HEK293 (cell line): ENCODE data around the gene SYNJ1.

ENCODE experiments used
- CTCF ChIA-PET: fragments of 350-600 bp; formaldehyde crosslinking; extraction: SDS; loops from one replicate; lab custom pipeline; 2021; ENCODE audit warnings: antibody characterized with exemption; lab: Yijun Ruan, JAX
- POLR2A ChIA-PET: fragments of 300-600 bp; formaldehyde crosslinking; extraction: SDS; loops from one replicate; lab custom pipeline; 2020; ENCODE audit warnings: antibody characterized with exemption, inconsistent platforms; lab: Yijun Ruan, JAX
- H3K27ac ChIP-seq: fragments of 200-500 bp; sonication (Bioruptor generic); 2 replicates; pipeline ENCODE4 v1.5.1; 2014; ENCODE audit warnings: low read depth, low read length, control low read depth, inconsistent platforms; ENCODE audit errors: extremely low read depth
- H3K36me3 ChIP-seq, 2 experiments: fragments of 200-500 bp in 1 of 2; sonication (Bioruptor generic) in 1 of 2; 1 replicate in 1 of 2; 2 replicates in 1 of 2; pipeline ENCODE4 v1.5.1; 2014 to 2017; ENCODE audit warnings: inconsistent platforms in 2 of 2, low read length in 2 of 2; ENCODE audit not compliant: control insufficient read depth in 2 of 2, insufficient read depth in 1 of 2
- H3K4me1 ChIP-seq: fragments of 200-500 bp; sonication (Bioruptor generic); 2 replicates; pipeline ENCODE4 v1.5.1; 2014; ENCODE audit warnings: mild to moderate bottlenecking, low read length, inconsistent platforms; ENCODE audit not compliant: control insufficient read depth, insufficient read depth
- H3K4me3 ChIP-seq: 2 replicates; pipeline ENCODE4 v1.5.1; 2011; ENCODE audit warnings: low read depth, mild to moderate bottlenecking, control low read depth, low read length, moderate library complexity
- H3K9me3 ChIP-seq: fragments of 200-500 bp; sonication (Bioruptor generic); 2 replicates; pipeline ENCODE4 v1.5.1; 2014; ENCODE audit warnings: low read depth, low read length, inconsistent platforms; ENCODE audit not compliant: control insufficient read depth, insufficient read depth
- GLI4 ChIP-seq: fragments of 450-650 bp; formaldehyde crosslinking; IDR thresholded peaks from 2 replicates; pipeline ENCODE4 v1.5.1; 2016; ENCODE audit warnings: missing biosample characterization, missing genetic modification characterization
- INSM2 ChIP-seq: fragments of 450-650 bp; formaldehyde crosslinking; IDR thresholded peaks from 2 replicates; pipeline ENCODE4 v1.5.1; 2016; ENCODE audit warnings: missing biosample characterization, missing genetic modification characterization
- KLF16 ChIP-seq: fragments of 450-650 bp; formaldehyde crosslinking; IDR thresholded peaks from 2 replicates; pipeline ENCODE4 v1.5.1; 2017; ENCODE audit warnings: missing biosample characterization, missing genetic modification characterization
- KLF9 ChIP-seq: fragments of 450-650 bp; formaldehyde crosslinking; IDR thresholded peaks from 2 replicates; pipeline ENCODE4 v1.5.1; 2016; ENCODE audit warnings: missing biosample characterization, missing genetic modification characterization, low read depth
- MEIS1 ChIP-seq: sonication (generic); formaldehyde crosslinking; IDR thresholded peaks from 2 replicates; pipeline ENCODE4 v1.8.1; 2022; ENCODE audit warnings: missing genetic modification reagents, mild to moderate bottlenecking, borderline replicate concordance
- SCRT1 ChIP-seq: fragments of 450-650 bp; formaldehyde crosslinking; IDR thresholded peaks from 2 replicates; pipeline ENCODE4 v1.5.1; 2016; ENCODE audit warnings: missing biosample characterization, missing genetic modification characterization, borderline replicate concordance
- TRIM28 ChIP-seq: IDR thresholded peaks from 2 replicates; pipeline ENCODE4 v1.6.1; 2011; ENCODE audit warnings: low read length, control low read depth, borderline replicate concordance
- ZFP41 ChIP-seq: fragments of 450-650 bp; formaldehyde crosslinking; IDR thresholded peaks from 2 replicates; pipeline ENCODE4 v1.5.1; 2016; ENCODE audit warnings: missing biosample characterization, missing genetic modification characterization, borderline replicate concordance
- ZIC2 ChIP-seq: fragments of 450-650 bp; formaldehyde crosslinking; IDR thresholded peaks from 2 replicates; pipeline ENCODE4 v1.5.1; 2016; ENCODE audit warnings: missing biosample characterization, missing genetic modification characterization
- ZNF133 ChIP-seq: fragments of 450-650 bp; formaldehyde crosslinking; IDR thresholded peaks from 2 replicates; pipeline ENCODE4 v1.5.1; 2016; ENCODE audit warnings: missing biosample characterization, missing genetic modification characterization
- ZNF155 ChIP-seq: fragments of 450-650 bp; formaldehyde crosslinking; IDR thresholded peaks from 2 replicates; pipeline ENCODE4 v1.5.1; 2016; ENCODE audit warnings: missing biosample characterization, missing genetic modification characterization
- ZNF18 ChIP-seq: fragments of 450-650 bp; formaldehyde crosslinking; IDR thresholded peaks from 2 replicates; pipeline ENCODE4 v1.5.1; 2016; ENCODE audit warnings: missing biosample characterization, missing genetic modification characterization
- ZNF223 ChIP-seq: fragments of 450-650 bp; formaldehyde crosslinking; IDR thresholded peaks from 2 replicates; pipeline ENCODE4 v1.5.1; 2016; ENCODE audit warnings: missing biosample characterization, missing genetic modification characterization
- ZNF302 ChIP-seq: fragments of 450-650 bp; formaldehyde crosslinking; IDR thresholded peaks from 2 replicates; pipeline ENCODE4 v1.5.1; 2016; ENCODE audit warnings: missing biosample characterization, missing genetic modification characterization, low read depth
- ZNF416 ChIP-seq: fragments of 450-650 bp; formaldehyde crosslinking; IDR thresholded peaks from 2 replicates; pipeline ENCODE4 v1.5.1; 2016; ENCODE audit warnings: missing biosample characterization, missing genetic modification characterization
- ZNF433 ChIP-seq: fragments of 450-650 bp; formaldehyde crosslinking; IDR thresholded peaks from 2 replicates; pipeline ENCODE4 v1.5.1; 2016; ENCODE audit warnings: missing biosample characterization, missing genetic modification characterization, low read depth
- ZNF501 ChIP-seq: fragments of 450-650 bp; formaldehyde crosslinking; IDR thresholded peaks from 2 replicates; pipeline ENCODE4 v1.5.1; 2016; ENCODE audit warnings: missing biosample characterization, missing genetic modification characterization
- ZNF530 ChIP-seq: fragments of 450-650 bp; formaldehyde crosslinking; IDR thresholded peaks from 2 replicates; pipeline ENCODE4 v1.5.1; 2016; ENCODE audit warnings: low read depth, missing biosample characterization, missing genetic modification characterization
- ZNF624 ChIP-seq: fragments of 450-650 bp; formaldehyde crosslinking; IDR thresholded peaks from 2 replicates; pipeline ENCODE4 v1.5.1; 2017; ENCODE audit warnings: missing biosample characterization, missing genetic modification characterization
- ZNF704 ChIP-seq: fragments of 450-650 bp; formaldehyde crosslinking; IDR thresholded peaks from 2 replicates; pipeline ENCODE4 v1.5.1; 2016; ENCODE audit warnings: missing biosample characterization, missing genetic modification characterization
- ZNF776 ChIP-seq: fragments of 450-650 bp; formaldehyde crosslinking; IDR thresholded peaks from 2 replicates; pipeline ENCODE4 v1.5.0; 2017; ENCODE audit warnings: missing biosample characterization, missing genetic modification characterization, borderline replicate concordance
- ZSCAN23 ChIP-seq: fragments of 450-650 bp; formaldehyde crosslinking; IDR thresholded peaks from 2 replicates; pipeline ENCODE4 v1.5.1; 2016; ENCODE audit warnings: missing biosample characterization, missing genetic modification characterization

Gene SYNJ1

GRCh38 chr21:32750405-32750804 is 22.6 kb upstream of the SYNJ1 start:
- Histone ChIP-seq H3K9me3 (no peaks in the 10 kb centered on the region), H3K4me1 (peaks cover 5% of the 10 kb centered on the region; the same call in 1 of the 2 replicates), H3K4me3 (no peak overlapping the region)
- POLR2A ChIA-PET: no interaction called here
- no peak for TF ChIP-seq ZNF776 (tag by site-specific recombination)
- no peak for TF ChIP-seq KLF9 (tag by site-specific recombination)
- no peak for TF ChIP-seq TRIM28
- no peak for TF ChIP-seq KLF16
- TF ChIP-seq ZSCAN23 (tag by site-specific recombination): no peak
- no peak for TF ChIP-seq INSM2
- no peak for TF ChIP-seq ZNF624 (tag by site-specific recombination)
- TF ChIP-seq, all 188 proteins: peak for 0
- Histone ChIP-seq H3K27ac (no peak overlapping the region), H3K36me3 (peaks cover 92% of the 10 kb centered on the region in 2 experiments)
- CTCF ChIA-PET: interaction anchor here (1.0 kb wide), 1 partner anchor 23 kb away, joined by 3 read pairs; no protein-coding TSS in a partner anchor

DNA sequence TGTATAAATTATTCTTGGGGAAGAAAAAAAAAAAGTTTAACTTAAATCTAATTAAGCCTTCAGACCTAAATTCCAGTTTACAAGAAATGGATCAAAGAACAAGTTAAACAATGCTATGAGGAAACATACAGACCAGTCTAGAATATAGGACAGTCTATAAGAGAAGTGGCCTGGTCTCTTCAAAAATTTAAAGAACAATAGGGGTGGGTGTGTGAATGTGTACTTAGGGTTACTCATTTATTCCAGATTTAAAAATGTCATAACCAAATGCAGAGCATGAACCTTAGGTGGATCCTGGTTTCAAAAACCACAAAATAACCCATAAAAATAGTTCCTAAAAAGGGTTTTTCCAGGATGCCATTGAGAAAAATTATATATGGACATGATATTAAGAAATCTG is 21.8 kb upstream of the SYNJ1 start:
- Histone ChIP-seq H3K27ac (no peak overlapping the region), H3K36me3 (peaks cover 91 to 92% of the 10 kb centered on the region in 2 experiments), H3K4me3 (no peak overlapping the region), H3K9me3 (no peaks in the 10 kb centered on the region), H3K4me1 (peaks cover 5% of the 10 kb centered on the region; the same call in 1 of the 2 replicates)
- ChIA-PET CTCF (interaction anchor here (1.0 kb wide), 1 partner anchor 24 kb away, joined by 3 read pairs; no protein-coding TSS in a partner anchor), POLR2A (interaction anchor here (0.6 to 0.7 kb wide), 2 partner anchors 19 to 22 kb away, joined by 3 to 5 read pairs; partner anchors contain the start of gene PAXBP1)
- TF ChIP-seq GLI4 (no peak), MEIS1 (CRISPR knock-in tag) (no peak), ZNF302 (tag by site-specific recombination) (no peak), ZFP41 (tag by site-specific recombination) (no peak), ZNF223 (tag by site-specific recombination) (no peak), ZNF433 (tag by site-specific recombination) (no peak), ZIC2 (tag by site-specific recombination) (no peak), ZNF530 (tag by site-specific recombination) (no peak), ZNF501 (no peak), ZNF155 (no peak), KLF9 (tag by site-specific recombination) (no peak), ZNF18 (tag by site-specific recombination) (no peak), SCRT1 (tag by site-specific recombination) (no peak), ZNF416 (tag by site-specific recombination) (no peak), TRIM28 (no peak), ZNF704 (tag by site-specific recombination) (no peak), ZNF133 (tag by site-specific recombination) (no peak)
